CD4-positive, CD25-positive, alpha-beta regulatory T cell (primary cell): Measurements from ENCODE around the gene ZNF865. TPM values are rescaled to one million over a fixed set of nuclear protein-coding genes. Genes with fewer than 3 reads are reported as not detected.
A peak's percentile ranks its signal among the peaks of the same experiment; 100 is the strongest.
"Not testable (repeated sequence)": the region's sequence is repeated elsewhere in the genome, so short reads cannot be mapped to it uniquely, and the experiment has no call there.

Source experiments
- ATAC-seq, 2 donors: fragments of 150-1000 bp; cut with Tn5 transposase; one replicate each; pipeline ENCODE4 v1.10.0; 2021; ENCODE audit warnings: low read depth in 2 of 2, moderate number of reproducible peaks in 2 of 2, moderate library complexity in 1 of 2
- DNase-seq, 3 donors: peaks; one replicate each; pipeline versions ENCODE4 v3.0.0 to v3.0.0-alpha.2; 2012 to 2022; ENCODE audit warnings: mixed read lengths in 1 of 3
- H3K27ac ChIP-seq: one replicate; pipeline ENCODE4 v1.7.0; 2013; ENCODE audit warnings: mild to moderate bottlenecking, low read length; ENCODE audit not compliant: insufficient read depth, poor library complexity, severe bottlenecking
- H3K27me3 ChIP-seq: one replicate; pipeline ENCODE4 v1.7.0; 2013; ENCODE audit warnings: low read length; ENCODE audit not compliant: control insufficient read depth, insufficient read depth
- H3K36me3 ChIP-seq: one replicate; pipeline ENCODE4 v1.7.0; 2013; ENCODE audit warnings: mild to moderate bottlenecking, low read length, moderate library complexity; ENCODE audit not compliant: control insufficient read depth, insufficient read depth
- H3K4me1 ChIP-seq: 2 replicates; pipeline ENCODE4 v1.7.0; 2013; ENCODE audit warnings: mild to moderate bottlenecking, low read length; ENCODE audit not compliant: insufficient read depth, control insufficient read depth, poor library complexity, severe bottlenecking
- H3K4me3 ChIP-seq: one replicate; pipeline ENCODE4 v1.7.0; 2013; ENCODE audit warnings: low read depth, mild to moderate bottlenecking, low read length, moderate library complexity
- H3K9me3 ChIP-seq, 2 experiments: 1 replicate in 1 of 2; 2 replicates in 1 of 2; pipeline ENCODE4 v1.7.0; 2013; ENCODE audit warnings: low read length in 2 of 2, mild to moderate bottlenecking in 1 of 2, moderate library complexity in 1 of 2; ENCODE audit not compliant: control insufficient read depth in 2 of 2
- H3K27ac Mint-ChIP-seq, 3 donors: one replicate each; pipeline ENCODE4 v1.8.0; 2020 to 2022; ENCODE audit warnings: mild to moderate bottlenecking in 3 of 3, mixed read lengths in 3 of 3, moderate library complexity in 2 of 3
- H3K27me3 Mint-ChIP-seq: one replicate; pipeline ENCODE4 v1.8.0; 2022; ENCODE audit warnings: mild to moderate bottlenecking, mixed read lengths
- H3K36me3 Mint-ChIP-seq: one replicate; pipeline ENCODE4 v1.8.0; 2020; ENCODE audit warnings: mixed read lengths
- H3K4me1 Mint-ChIP-seq, 4 donors: one replicate each; pipeline ENCODE4 v1.8.0; 2020 to 2022; ENCODE audit warnings: mixed read lengths in 4 of 4, mild to moderate bottlenecking in 1 of 4
- H3K4me3 Mint-ChIP-seq, 4 donors: one replicate each; pipeline ENCODE4 v1.8.0; 2020 to 2022; ENCODE audit warnings: mild to moderate bottlenecking in 4 of 4, mixed read lengths in 4 of 4, moderate library complexity in 3 of 4
- H3K9me3 Mint-ChIP-seq, 7 donors: one replicate each; pipeline ENCODE4 v1.8.0; 2020 to 2022; ENCODE audit warnings: mixed read lengths in 7 of 7, mild to moderate bottlenecking in 3 of 7, moderate library complexity in 2 of 7
- polyA plus RNA-seq, 4 donors: library from polyadenylated mRNA; unstranded; fragments of 300-500 nt; fragmentation: Illumina TruSeq; gene quantifications; one replicate each; pipeline ENCODE4 v1.2.3, GENCODE V29; 2021
- total RNA-seq: library from RNA; stranded (reverse); gene quantifications from one replicate; pipeline ENCODE4 v1.2.3, GENCODE V29; 2022

ZNF865 gene
- total and polyA plus RNA-seq, 5 donors from 2014 or later: 0.05 to 12.8 (median 0.10) TPM

DNA sequence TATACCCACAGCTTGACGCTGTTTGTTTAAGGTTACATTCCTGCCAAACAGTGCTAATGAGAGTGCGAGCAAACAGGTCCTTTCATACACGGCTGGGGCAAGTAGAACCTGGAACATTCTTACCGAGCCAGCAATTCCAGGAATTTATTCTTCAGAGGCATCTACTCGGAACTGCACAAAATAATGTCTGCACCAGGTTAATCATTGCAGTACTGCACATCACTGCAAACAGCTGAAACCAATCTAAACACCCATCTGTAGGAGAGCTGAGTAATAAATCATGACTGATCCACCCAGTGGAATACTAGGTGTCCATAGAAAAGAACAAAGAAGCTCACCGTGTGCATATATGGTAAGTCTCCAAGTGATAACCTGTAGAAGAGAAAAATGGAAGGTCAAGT is 23.6 kb upstream of the ZNF865 start:
- Mint-ChIP-seq H3K27ac (peak overlapping the region in 1 of 3 donors; percentile 26), H3K36me3 (peaks cover 11% of the 10 kb centered on the region), H3K4me3 (peak overlapping the region; percentile 56 to 91 (median 72)), H3K4me1 (peaks cover 16 to 40% (median 20%) of the 10 kb centered on the region in 4 donors), H3K9me3 (peaks cover 0 to 1% (median 0%) of the 10 kb centered on the region in 7 donors), H3K27me3 (peaks cover 17% of the 10 kb centered on the region)
- Histone ChIP-seq H3K36me3 (no peaks in the 10 kb centered on the region), H3K4me1 (peaks cover 25% of the 10 kb centered on the region), H3K9me3 (no peaks in the 10 kb centered on the region), H3K27ac (no peak overlapping the region), H3K4me3 (peak overlapping the region; percentile 75), H3K27me3 (no peaks in the 10 kb centered on the region)
- ATAC-seq (no peak), DNase-seq (no peak)

DNA sequence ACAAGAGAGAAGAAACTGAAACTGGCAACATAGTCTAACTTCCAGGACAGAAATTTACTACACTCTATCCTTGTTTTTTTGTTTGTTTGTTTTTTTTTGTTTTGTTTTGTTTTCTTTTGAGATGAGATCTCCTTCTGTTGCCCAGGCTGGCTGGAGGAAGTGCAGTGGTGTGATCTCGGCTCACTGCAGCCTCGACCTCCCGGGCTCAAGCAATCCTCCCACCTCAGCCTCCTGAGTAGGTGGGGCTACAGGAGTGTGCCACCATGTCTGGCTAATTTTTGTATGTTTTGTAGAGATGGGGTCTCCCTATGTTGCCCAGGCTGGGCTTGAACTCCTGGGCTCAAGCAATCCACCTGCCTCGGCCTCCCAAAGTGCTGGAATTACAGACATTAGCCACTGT is 23.2 kb upstream of the ZNF865 start:
- H3K27ac Mint-ChIP-seq: peak overlapping the region in 1 of 3 donors; percentile 26
- H3K27me3 ChIP-seq, H3K36me3 ChIP-seq, H3K9me3 Mint-ChIP-seq, DNase-seq, H3K36me3 Mint-ChIP-seq, ATAC-seq, H3K27ac ChIP-seq, H3K9me3 ChIP-seq: not testable (repeated sequence)
- H3K27me3 Mint-ChIP-seq: peaks cover 17% of the 10 kb centered on the region
- Histone ChIP-seq H3K4me1 (peaks cover 30% of the 10 kb centered on the region), H3K4me3 (peak overlapping the region; percentile 75)
- peaks cover 16 to 45% (median 23%) of the 10 kb centered on the region in 4 donors for H3K4me1 Mint-ChIP-seq
- peak overlapping the region in 3 of 4 donors; percentile 56 to 91 (median 85) for H3K4me3 Mint-ChIP-seq

DNA sequence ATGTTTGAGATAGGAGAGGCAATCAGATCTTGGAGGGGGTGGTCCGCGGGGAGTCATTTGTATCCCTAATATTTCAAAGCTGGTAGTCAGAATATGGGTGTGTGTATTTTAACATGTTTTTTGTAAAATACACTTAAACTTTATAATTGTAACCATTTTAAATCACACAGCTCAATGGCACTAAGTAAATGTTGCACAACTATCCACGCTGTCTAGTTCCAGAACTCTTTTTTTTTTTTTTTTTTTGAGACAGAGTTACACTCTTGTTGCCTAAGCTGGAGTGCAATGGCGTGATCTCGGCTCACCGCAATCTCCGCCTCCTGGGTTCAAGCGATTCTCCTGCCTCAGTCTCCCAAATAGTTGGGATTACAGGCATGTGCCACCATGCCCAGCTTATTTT is 21.6 kb upstream of the ZNF865 start:
- peaks cover 37% of the 10 kb centered on the region for H3K4me1 ChIP-seq
- H3K27ac ChIP-seq, DNase-seq, H3K27me3 ChIP-seq, H3K36me3 ChIP-seq, H3K27ac Mint-ChIP-seq, H3K4me3 ChIP-seq, H3K9me3 Mint-ChIP-seq, H3K9me3 ChIP-seq, H3K36me3 Mint-ChIP-seq, H3K4me3 Mint-ChIP-seq, ATAC-seq: not testable (repeated sequence)
- Mint-ChIP-seq H3K4me1 (peaks cover 16 to 47% (median 26%) of the 10 kb centered on the region in 4 donors), H3K27me3 (peaks cover 20% of the 10 kb centered on the region)

DNA sequence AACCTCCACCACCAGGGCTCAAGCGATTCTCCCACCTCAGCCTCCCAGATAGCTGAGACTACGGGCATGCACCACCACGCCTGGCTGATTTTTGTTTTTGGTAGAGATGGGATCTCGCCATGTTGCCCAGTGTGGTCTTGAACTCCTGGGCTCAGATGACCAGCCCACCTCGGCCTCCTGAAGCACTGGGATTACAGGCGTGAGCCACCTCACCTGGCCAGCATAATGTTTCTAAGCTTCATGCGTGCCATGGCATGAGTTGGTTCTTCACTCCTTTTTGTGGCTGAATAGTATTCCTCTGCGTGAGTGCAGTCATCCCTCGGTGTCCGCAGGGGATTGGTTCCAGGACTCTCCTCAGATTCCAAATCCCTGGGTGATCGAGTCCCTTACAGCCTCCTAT is 20.6 kb upstream of the ZNF865 start:
- H3K27me3 Mint-ChIP-seq: peaks cover 20% of the 10 kb centered on the region
- no peaks in the 10 kb centered on the region for H3K27me3 ChIP-seq
- H3K4me3 ChIP-seq: no peak overlapping the region
- DNase-seq (no peak), ATAC-seq (no peak)
- peak overlapping the region in 1 of 3 donors; percentile 3 for H3K27ac Mint-ChIP-seq
- no peaks in the 10 kb centered on the region for H3K9me3 Mint-ChIP-seq
- no peak overlapping the region for H3K27ac ChIP-seq
- peaks cover 36% of the 10 kb centered on the region for H3K4me1 ChIP-seq
- peaks cover 13 to 43% (median 22%) of the 10 kb centered on the region in 4 donors for H3K4me1 Mint-ChIP-seq
- H3K36me3 Mint-ChIP-seq: peaks cover under 1% of the 10 kb centered on the region
- peak overlapping the region in 2 of 4 donors; percentile 46 to 56 for H3K4me3 Mint-ChIP-seq
- no peaks in the 10 kb centered on the region for H3K9me3 ChIP-seq
- no peaks in the 10 kb centered on the region for H3K36me3 ChIP-seq

DNA sequence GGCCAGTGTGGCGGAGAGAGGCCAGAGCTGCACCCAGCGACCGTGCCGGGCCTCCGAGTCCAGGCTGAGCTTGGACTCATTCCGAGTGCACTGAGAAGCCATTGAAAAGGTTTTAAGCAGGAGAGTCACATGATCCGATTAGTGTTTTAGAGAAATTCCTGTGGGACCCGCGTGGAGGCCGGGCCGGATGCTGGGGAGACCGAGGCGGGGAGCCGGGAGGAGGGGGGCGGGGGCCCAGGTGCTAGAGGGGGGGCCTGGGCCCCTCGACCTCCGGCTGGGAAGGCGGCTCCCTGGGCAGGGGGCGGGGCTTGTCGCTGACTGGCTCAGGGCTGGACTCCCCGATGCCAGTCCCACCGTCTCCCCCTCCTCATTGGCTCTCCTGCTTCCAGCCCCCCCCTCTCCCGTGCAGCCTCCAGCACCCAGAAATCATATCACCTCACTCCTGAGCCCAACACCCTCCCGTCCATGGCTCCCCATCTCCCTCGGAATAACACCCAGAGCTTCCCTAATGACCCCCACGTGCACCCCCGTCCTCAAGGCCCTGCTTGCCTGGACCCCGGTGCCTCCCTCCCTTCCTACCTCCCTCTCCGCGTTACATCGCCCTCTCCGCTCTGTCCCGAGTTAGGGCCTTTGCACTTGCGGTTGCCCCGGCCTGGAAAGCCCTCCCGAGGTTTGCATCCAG is 19.6 kb upstream of the ZNF865 start:
- ATAC-seq (no peak), DNase-seq (peak in 1 of 3 donors; percentile 40)
- no peaks in the 10 kb centered on the region for H3K9me3 Mint-ChIP-seq
- H3K4me1 Mint-ChIP-seq: peaks cover 11 to 38% (median 19%) of the 10 kb centered on the region in 4 donors
- peak overlapping the region in 3 of 4 donors; percentile 46 to 84 (median 67) for H3K4me3 Mint-ChIP-seq
- H3K9me3 ChIP-seq: no peaks in the 10 kb centered on the region
- H3K4me3 ChIP-seq: no peak overlapping the region
- H3K27ac Mint-ChIP-seq: peak overlapping the region in 2 of 3 donors; percentile 67 to 86
- peaks cover 32% of the 10 kb centered on the region for H3K4me1 ChIP-seq
- H3K27me3 Mint-ChIP-seq: peaks cover 20% of the 10 kb centered on the region
- H3K36me3 Mint-ChIP-seq: no peaks in the 10 kb centered on the region
- no peaks in the 10 kb centered on the region for H3K27me3 ChIP-seq
- no peaks in the 10 kb centered on the region for H3K36me3 ChIP-seq
- no peak overlapping the region for H3K27ac ChIP-seq

DNA sequence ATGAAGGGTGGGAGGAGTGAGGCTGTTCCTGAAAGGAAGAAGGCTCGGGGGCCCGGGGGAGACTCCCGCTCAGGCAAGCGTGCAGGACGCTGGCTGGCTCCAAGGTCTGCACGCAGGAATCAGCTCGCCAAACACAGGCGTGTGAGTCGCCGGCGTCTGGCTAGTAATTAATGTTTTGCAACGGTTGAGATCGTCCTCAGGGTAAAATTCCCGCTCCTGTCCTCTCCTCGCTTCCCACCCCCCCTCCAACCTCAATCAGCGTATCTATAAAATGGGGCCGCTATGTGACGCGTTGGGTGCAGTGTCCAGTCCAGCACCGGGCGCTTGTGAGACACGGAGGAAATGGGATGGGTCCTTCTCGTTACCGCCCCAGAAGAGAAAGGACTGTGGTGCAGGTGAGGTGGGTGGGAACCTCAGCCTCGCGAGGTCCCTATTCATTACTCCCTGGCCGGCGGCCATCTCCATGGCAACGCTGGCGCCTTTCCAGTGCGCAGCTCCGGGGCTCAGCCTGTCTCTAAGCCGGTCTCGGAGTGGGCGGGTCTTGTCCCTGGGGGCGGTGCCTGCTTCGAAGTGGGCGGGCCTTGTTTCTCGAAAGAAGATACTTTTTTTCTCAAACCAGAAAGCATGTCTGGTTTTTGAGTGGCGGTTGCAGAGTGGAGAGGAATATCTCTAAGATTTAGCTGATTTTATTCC is 18.3 kb upstream of the ZNF865 start:
- Mint-ChIP-seq H3K36me3 (peaks cover 6% of the 10 kb centered on the region), H3K4me1 (peaks cover 5 to 24% (median 9%) of the 10 kb centered on the region in 4 donors), H3K27ac (peak overlapping the region in 2 of 3 donors; percentile 80 to 86), H3K27me3 (peaks cover 20% of the 10 kb centered on the region), H3K9me3 (no peaks in the 10 kb centered on the region), H3K4me3 (peak overlapping the region; percentile 83 to 94 (median 86))
- H3K4me3 ChIP-seq: peak overlapping the region; percentile 66
- ATAC-seq (peak; percentile 96), DNase-seq (peak; percentile 85 to 90 (median 85))
- H3K9me3 ChIP-seq: no peaks in the 10 kb centered on the region
- H3K27me3 ChIP-seq: no peaks in the 10 kb centered on the region
- no peaks in the 10 kb centered on the region for H3K36me3 ChIP-seq
- peaks cover 25% of the 10 kb centered on the region for H3K4me1 ChIP-seq
- H3K27ac ChIP-seq: no peak overlapping the region

DNA sequence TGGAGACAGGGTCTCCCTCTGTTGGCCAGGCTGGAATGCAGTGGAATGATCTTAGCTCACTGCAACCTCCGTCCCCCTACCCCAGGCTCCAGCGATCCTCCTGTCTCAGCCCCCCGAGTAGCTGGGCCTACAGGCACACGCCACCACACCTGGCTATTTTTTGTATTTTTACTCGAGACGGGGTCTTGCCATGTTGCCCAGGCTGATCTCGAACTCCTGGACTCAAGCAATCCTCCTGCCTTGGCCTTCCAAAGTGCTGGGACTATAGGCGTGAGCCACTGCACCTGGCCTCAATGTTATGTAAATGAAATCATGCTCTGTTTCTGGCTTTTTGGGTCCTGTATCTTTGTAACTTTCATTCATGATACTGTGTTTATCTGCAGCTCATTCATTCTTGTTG is 16.7 kb upstream of the ZNF865 start:
- Mint-ChIP-seq H3K27me3 (peaks cover 20% of the 10 kb centered on the region), H3K4me3 (no peak overlapping the region), H3K9me3 (no peaks in the 10 kb centered on the region), H3K4me1 (peaks cover 5 to 23% (median 8%) of the 10 kb centered on the region in 4 donors), H3K27ac (no peak overlapping the region), H3K36me3 (peaks cover 9% of the 10 kb centered on the region)
- no peak for ATAC-seq
- peaks cover 25% of the 10 kb centered on the region for H3K4me1 ChIP-seq
- DNase-seq: no peak
- H3K27ac ChIP-seq: no peak overlapping the region
- no peak overlapping the region for H3K4me3 ChIP-seq
- H3K27me3 ChIP-seq: no peaks in the 10 kb centered on the region
- H3K36me3 ChIP-seq: no peaks in the 10 kb centered on the region
- H3K9me3 ChIP-seq: no peaks in the 10 kb centered on the region
